NCI-H748 (cell line): ENCODE measurements around the gene ASAP2.
A peak's percentile ranks its signal among the peaks of the same experiment; 100 is the strongest.

Experiments used
- DNase-seq: peaks from one replicate; lab custom pipeline; 2025; ENCODE audit not compliant: unreplicated experiment; lab: John Stamatoyannopoulos, UW

Gene ASAP2

GRCh38 chr2:9230051-9230802, 23.6 kb downstream of the ASAP2 start:
- DNase-seq = no peak

- no peak for DNase-seq
These were observed 24.3 kb downstream of the ASAP2 start for GRCh38 chr2:9230881-9231280.

GRCh38 chr2:9231291-9232165, 24.9 kb downstream of the ASAP2 start:
- no peak for DNase-seq

GRCh38 chr2:9232166-9232479, 25.5 kb downstream of the ASAP2 start:
- no peak for DNase-seq

- no peak for DNase-seq
These were observed 26.3 kb downstream of the ASAP2 start for GRCh38 chr2:9232886-9233285.

GRCh38 chr2:9234680-9235146, 28.1 kb downstream of the ASAP2 start:
- DNase-seq = no peak

GRCh38 chr2:9235147-9236044, 28.8 kb downstream of the ASAP2 start:
- no peak for DNase-seq

GRCh38 chr2:9236045-9236344, 29.4 kb downstream of the ASAP2 start:
- DNase-seq = no peak

GRCh38 chr2:9236867-9237266, 30.3 kb downstream of the ASAP2 start:
- no peak for DNase-seq

- no peak for DNase-seq
These were observed 31.2 kb downstream of the ASAP2 start for GRCh38 chr2:9237831-9238230.

- DNase-seq = no peak
These were observed 32.1 kb downstream of the ASAP2 start for GRCh38 chr2:9238591-9239326.

- DNase-seq = no peak
These were observed 33.0 kb downstream of the ASAP2 start for GRCh38 chr2:9239616-9240015.

- no peak for DNase-seq
These were observed 34.1 kb downstream of the ASAP2 start for GRCh38 chr2:9240745-9241144.

GRCh38 chr2:9241233-9241632, 34.6 kb downstream of the ASAP2 start:
- no peak for DNase-seq

- DNase-seq = no peak
These were observed 36.7 kb downstream of the ASAP2 start for GRCh38 chr2:9243357-9243756.

- no peak for DNase-seq
These were observed 38.5 kb downstream of the ASAP2 start for GRCh38 chr2:9244985-9245544.

GRCh38 chr2:9247177-9247576, 40.6 kb downstream of the ASAP2 start:
- no peak for DNase-seq

GRCh38 chr2:9247786-9248185, 41.2 kb downstream of the ASAP2 start:
- peak; percentile 82 for DNase-seq

- DNase-seq = no peak
These were observed 41.8 kb downstream of the ASAP2 start for GRCh38 chr2:9248363-9248762.

GRCh38 chr2:9249020-9249800, 42.6 kb downstream of the ASAP2 start:
- DNase-seq = no peak
